OCI-LY7 (cell line): ENCODE measurements around the gene RPAIN. TPM values are rescaled to one million over a fixed set of nuclear protein-coding genes. Genes with fewer than 3 reads are reported as not detected.

Source experiments
- BruUV-seq: library from RNA; stranded (reverse); fragments of 400-500 nt; replicated peaks from 2 replicates; lab custom pipeline; 2021; lab: Mats Ljungman, UMichigan
- CTCF ChIA-PET: fragments of 300-600 bp; sonication (Branson Sonifier 250); formaldehyde crosslinking; loops from one replicate; lab custom pipeline; 2022; ENCODE audit warnings: antibody characterized with exemption; ENCODE audit not compliant: unreplicated experiment; lab: Charles Lee
- POLR2A ChIA-PET: fragments of 300-600 bp; sonication (Branson Sonifier 250); formaldehyde crosslinking; loops from one replicate; lab custom pipeline; 2022; ENCODE audit warnings: antibody characterized with exemption; lab: Charles Lee
- DNase-seq: peaks from one replicate; pipeline ENCODE4 v3.0.0-alpha.2; 2015; ENCODE audit warnings: low spot score
- H2AFZ ChIP-seq: fragments of 200-600 bp; sonication (generic), shearing (Covaris generic); 2 replicates; pipeline ENCODE4 v1.6.1; 2014; ENCODE audit warnings: mild to moderate bottlenecking, antibody characterized with exemption, low read length, moderate library complexity
- H3K27ac ChIP-seq: fragments of 200-600 bp; sonication (generic); 2 replicates; pipeline ENCODE4 v1.5.1; 2014; ENCODE audit warnings: mixed run types, low read depth, mild to moderate bottlenecking, moderate library complexity, low read length, inconsistent platforms; ENCODE audit not compliant: poor library complexity, severe bottlenecking
- H3K36me3 ChIP-seq: fragments of 200-600 bp; sonication (generic); 2 replicates; pipeline ENCODE4 v1.6.1; 2014; ENCODE audit warnings: mild to moderate bottlenecking, antibody characterized with exemption, low read length, moderate library complexity, mixed read lengths; ENCODE audit not compliant: insufficient read depth
- H3K4me1 ChIP-seq: fragments of 200-600 bp; sonication (generic); 2 replicates; pipeline ENCODE4 v1.5.1; 2014; ENCODE audit warnings: mild to moderate bottlenecking, low read length; ENCODE audit not compliant: insufficient read depth, poor library complexity, severe bottlenecking
- H3K4me2 ChIP-seq: fragments of 200-600 bp; sonication (generic); 2 replicates; pipeline ENCODE4 v1.6.1; 2014; ENCODE audit warnings: mild to moderate bottlenecking, low read length
- H3K4me3 ChIP-seq: fragments of 200-600 bp; sonication (generic); 2 replicates; pipeline ENCODE4 v1.5.1; 2014; ENCODE audit warnings: mild to moderate bottlenecking, low read depth, low read length; ENCODE audit not compliant: poor library complexity, severe bottlenecking
- H3K79me2 ChIP-seq: fragments of 200-600 bp; sonication (generic); 2 replicates; pipeline ENCODE4 v1.6.1; 2016; ENCODE audit warnings: low read depth, mild to moderate bottlenecking, low read length, moderate library complexity, mixed read lengths; ENCODE audit not compliant: insufficient read depth
- H3K9me2 ChIP-seq: fragments of 200-600 bp; sonication (generic); 2 replicates; pipeline ENCODE4 v1.6.1; 2016; ENCODE audit warnings: mild to moderate bottlenecking, low read length, mixed read lengths; ENCODE audit not compliant: insufficient read depth
- H3K9me3 ChIP-seq: fragments of 200-600 bp; sonication (generic); 2 replicates; pipeline ENCODE4 v1.6.1; 2014; ENCODE audit warnings: mild to moderate bottlenecking, mixed run types, low read length, mixed read lengths
- H4K20me1 ChIP-seq: fragments of 200-600 bp; sonication (generic); 2 replicates; pipeline ENCODE4 v1.6.1; 2014; ENCODE audit warnings: mild to moderate bottlenecking, antibody characterized with exemption, low read length, moderate library complexity, mixed read lengths; ENCODE audit not compliant: insufficient read depth
- EZH2phosphoT487 ChIP-seq: fragments of 200-600 bp; sonication (generic); IDR thresholded peaks from 2 replicates; pipeline ENCODE4 v1.6.1; 2018; ENCODE audit warnings: low read depth, borderline replicate concordance, mild to moderate bottlenecking, mixed run types, antibody characterized with exemption, low read length, moderate library complexity, mixed read lengths
- intact Hi-C: fragments of 100-400 bp; cut with micrococcal nuclease; formaldehyde crosslinking; loops from one replicate; pipeline ENCODE4 v1.10.0; 2022; ENCODE audit not compliant: unreplicated experiment
- total RNA-seq, 2 experiments: library from RNA; depleted of rRNA in 1 of 2; stranded (reverse); fragments of >200 nt in 1 of 2; shearing (Covaris generic) in 1 of 2; gene quantifications; 2 replicates each; pipeline ENCODE4 v1.2.3, GENCODE V29; 2014 to 2022
- TF ChIP-seq, protein P1 (sequence below): fragments of 200-600 bp; sonication (generic); conservative IDR thresholded peaks from 2 replicates; pipeline ENCODE4 v1.5.1; 2014; ENCODE audit warnings: mild to moderate bottlenecking, antibody characterized with exemption, low read length, moderate library complexity, mixed read lengths

The RPAIN gene
- total RNA-seq, 2 experiments from 2014 or later, result 88.9 to 99.6 TPM

DNA sequence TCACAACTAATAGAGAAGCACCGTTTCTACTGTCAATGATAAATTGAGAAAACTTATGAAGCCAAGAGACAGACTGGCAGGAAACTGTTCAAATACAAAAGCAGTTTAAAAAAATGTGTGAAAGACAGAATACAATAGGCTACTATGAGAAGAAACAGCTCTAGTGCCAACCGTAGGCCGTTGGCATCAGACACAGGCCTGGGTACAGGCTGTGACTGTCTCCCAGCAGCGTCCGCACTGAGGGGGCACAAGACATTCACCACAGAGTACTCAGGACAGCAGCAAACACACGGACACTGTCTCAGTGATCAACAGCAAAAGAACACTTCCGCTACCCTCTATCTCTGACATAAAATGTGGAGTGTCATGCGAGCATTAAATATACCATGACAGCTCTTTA, 26.8 kb downstream of the RPAIN start:
- H3K36me3 ChIP-seq, result peaks cover 91% of the 10 kb centered on the region
- DNase-seq, result no peak
- BruUV-seq, result no TSS peak
- no peaks in the 10 kb centered on the region for H4K20me1 ChIP-seq
- no peak overlapping the region for H3K27ac ChIP-seq
- no peak overlapping the region for H2AFZ ChIP-seq
- no peaks in the 10 kb centered on the region for H3K4me1 ChIP-seq
- CTCF ChIA-PET, result no interaction called here
- no peak for TF ChIP-seq EZH2phosphoT487
- TF ChIP-seq, protein P1, sequence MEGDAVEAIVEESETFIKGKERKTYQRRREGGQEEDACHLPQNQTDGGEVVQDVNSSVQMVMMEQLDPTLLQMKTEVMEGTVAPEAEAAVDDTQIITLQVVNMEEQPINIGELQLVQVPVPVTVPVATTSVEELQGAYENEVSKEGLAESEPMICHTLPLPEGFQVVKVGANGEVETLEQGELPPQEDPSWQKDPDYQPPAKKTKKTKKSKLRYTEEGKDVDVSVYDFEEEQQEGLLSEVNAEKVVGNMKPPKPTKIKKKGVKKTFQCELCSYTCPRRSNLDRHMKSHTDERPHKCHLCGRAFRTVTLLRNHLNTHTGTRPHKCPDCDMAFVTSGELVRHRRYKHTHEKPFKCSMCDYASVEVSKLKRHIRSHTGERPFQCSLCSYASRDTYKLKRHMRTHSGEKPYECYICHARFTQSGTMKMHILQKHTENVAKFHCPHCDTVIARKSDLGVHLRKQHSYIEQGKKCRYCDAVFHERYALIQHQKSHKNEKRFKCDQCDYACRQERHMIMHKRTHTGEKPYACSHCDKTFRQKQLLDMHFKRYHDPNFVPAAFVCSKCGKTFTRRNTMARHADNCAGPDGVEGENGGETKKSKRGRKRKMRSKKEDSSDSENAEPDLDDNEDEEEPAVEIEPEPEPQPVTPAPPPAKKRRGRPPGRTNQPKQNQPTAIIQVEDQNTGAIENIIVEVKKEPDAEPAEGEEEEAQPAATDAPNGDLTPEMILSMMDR, result no peak
- POLR2A ChIA-PET, result no interaction called here
- no peaks in the 10 kb centered on the region for H3K9me2 ChIP-seq
- intact Hi-C loops, result no loop called here
- no peak overlapping the region for H3K4me2 ChIP-seq
- H3K9me3 ChIP-seq, result no peaks in the 10 kb centered on the region
- no peak overlapping the region for H3K4me3 ChIP-seq
- H3K79me2 ChIP-seq, result no peaks in the 10 kb centered on the region

GRCh38 chr17:5464717-5465507, 44.9 kb downstream of the RPAIN start:
- Histone ChIP-seq H3K27ac (no peak overlapping the region), H3K4me1 (peaks cover 24% of the 10 kb centered on the region), H3K36me3 (peaks cover 62% of the 10 kb centered on the region), H3K9me3 (no peaks in the 10 kb centered on the region), H3K4me3 (no peak overlapping the region), H4K20me1 (peaks cover 19% of the 10 kb centered on the region), H2AFZ (no peak overlapping the region), H3K9me2 (no peaks in the 10 kb centered on the region), H3K4me2 (peak overlapping the region; percentile 88; the same call in 1 of the 2 replicates), H3K79me2 (peaks cover 67% of the 10 kb centered on the region)
- POLR2A ChIA-PET, result no interaction called here
- CTCF ChIA-PET, result no interaction called here
- DNase-seq, result no peak
- no TSS peak for BruUV-seq
- intact Hi-C loops, result no loop called here
- no peak for TF ChIP-seq EZH2phosphoT487
- TF ChIP-seq, protein P1, result no peak

DNA sequence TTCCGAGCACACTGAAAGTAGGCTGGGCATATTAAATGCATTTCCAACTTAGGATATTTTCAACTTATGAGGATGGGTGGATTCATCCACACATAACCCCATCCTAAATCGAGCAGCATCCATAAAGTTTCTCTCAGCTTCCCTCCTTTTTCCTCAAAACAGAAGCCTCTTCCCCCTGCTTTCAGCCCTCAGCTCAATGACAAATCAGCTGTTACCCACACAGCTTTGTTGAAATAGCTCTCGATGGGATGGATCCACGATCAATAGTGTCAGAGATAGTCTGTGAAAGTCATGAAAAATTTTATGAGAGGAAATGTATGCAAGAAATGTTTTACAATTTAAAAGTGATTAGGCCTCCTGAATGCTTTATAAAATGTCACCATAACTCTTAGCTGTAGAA, 46.3 kb downstream of the RPAIN start:
- Histone ChIP-seq H3K4me2 (peak overlapping the region; percentile 88), H2AFZ (no peak overlapping the region), H3K4me1 (peaks cover 24% of the 10 kb centered on the region), H3K9me3 (no peaks in the 10 kb centered on the region), H3K79me2 (peaks cover 67% of the 10 kb centered on the region), H3K4me3 (peak overlapping the region; percentile 86), H3K36me3 (peaks cover 51% of the 10 kb centered on the region), H3K9me2 (no peaks in the 10 kb centered on the region), H4K20me1 (peaks cover 19% of the 10 kb centered on the region), H3K27ac (no peak overlapping the region)
- no peak for DNase-seq
- POLR2A ChIA-PET, result no interaction called here
- intact Hi-C loops, result no loop called here
- TF ChIP-seq EZH2phosphoT487, result no peak
- TF ChIP-seq, protein P1, result no peak
- CTCF ChIA-PET, result interaction anchor here (1.2 to 1.6 kb wide), 2 partner anchors 19 to 27 kb away, joined by 4 read pairs; partner anchors contain the start of gene C1QBP
- no TSS peak for BruUV-seq
